ENCODE data around the gene TAS2R42. TPM values are rescaled to one million over a fixed set of nuclear protein-coding genes. Genes with fewer than 3 reads are reported as not detected.

Gene TAS2R42
- total RNA-seq, 2 experiments from 2014 or later: not detected

GRCh38 chr12:11162502-11162901 is 24.2 kb downstream of the TAS2R42 start:
- no TSS peak for BruUV-seq (replicated peaks)
- peaks cover 10% of the 10 kb centered on the region; the same call in 1 of the 2 replicates for H4K20me1 ChIP-seq (ENCODE audit: insufficient read depth, low read length)
- POLR2A ChIA-PET: interaction anchor here (1.2 to 1.6 kb wide), 2 partner anchors 9 kb away, joined by 3 to 5 read pairs; partner anchors contain the start of gene SMIM10L1
- peaks cover 59% of the 10 kb centered on the region for H3K36me3 ChIP-seq (ENCODE audit: insufficient read depth, low read length)
- no peak overlapping the region for H3K4me2 ChIP-seq (ENCODE audit: low read length)
- no peak for DNase-seq (ENCODE audit: low spot score)
- intact Hi-C loops (cut with micrococcal nuclease; ENCODE audit: unreplicated experiment): no loop called here
- no peaks in the 10 kb centered on the region for H3K4me1 ChIP-seq (ENCODE audit: insufficient read depth, low read length, poor library complexity, severe bottlenecking)
- CTCF ChIA-PET (ENCODE audit: unreplicated experiment): no interaction called here
- no peaks in the 10 kb centered on the region for H3K9me2 ChIP-seq (ENCODE audit: insufficient read depth, low read length)
- H3K4me3 ChIP-seq (ENCODE audit: low read depth, low read length, poor library complexity, severe bottlenecking): no peak overlapping the region
- H3K79me2 ChIP-seq (ENCODE audit: insufficient read depth, low read depth, low read length): peaks cover 82% of the 10 kb centered on the region
- no peak overlapping the region for H2AFZ ChIP-seq (ENCODE audit: low read length)
- TF ChIP-seq CTCF (conservative IDR thresholded peaks at IDR 0.05; ENCODE audit: low read length) (no peak), EZH2phosphoT487 (IDR thresholded peaks at IDR 0.05; ENCODE audit: borderline replicate concordance, low read depth, low read length) (no peak)
- H3K9me3 ChIP-seq (ENCODE audit: low read length): no peaks in the 10 kb centered on the region
- no peak overlapping the region for H3K27ac ChIP-seq (ENCODE audit: low read depth, low read length, poor library complexity, severe bottlenecking)

- no peak overlapping the region for H3K4me3 ChIP-seq (ENCODE audit: low read depth, low read length, poor library complexity, severe bottlenecking)
- peaks cover 70% of the 10 kb centered on the region for H3K79me2 ChIP-seq (ENCODE audit: insufficient read depth, low read depth, low read length)
- no peak for TF ChIP-seq CTCF (conservative IDR thresholded peaks at IDR 0.05; ENCODE audit: low read length)
- TF ChIP-seq EZH2phosphoT487 (IDR thresholded peaks at IDR 0.05; ENCODE audit: borderline replicate concordance, low read depth, low read length): no peak
- H4K20me1 ChIP-seq (ENCODE audit: insufficient read depth, low read length): peaks cover 5% of the 10 kb centered on the region; the same call in 1 of the 2 replicates
- ChIA-PET CTCF (ENCODE audit: unreplicated experiment) (no interaction called here), POLR2A (interaction anchor here (2.1 kb wide), 1 partner anchor 12 kb away, joined by 7 read pairs; the partner anchor contains the start of gene SMIM10L1)
- H3K4me1 ChIP-seq (ENCODE audit: insufficient read depth, low read length, poor library complexity, severe bottlenecking): no peaks in the 10 kb centered on the region
- peaks cover 37% of the 10 kb centered on the region for H3K36me3 ChIP-seq (ENCODE audit: insufficient read depth, low read length)
- peaks cover 21% of the 10 kb centered on the region for H3K9me3 ChIP-seq (ENCODE audit: low read length)
- no peak for DNase-seq (ENCODE audit: low spot score)
- H3K9me2 ChIP-seq (ENCODE audit: insufficient read depth, low read length): no peaks in the 10 kb centered on the region
- H2AFZ ChIP-seq (ENCODE audit: low read length): no peak overlapping the region
- no TSS peak for BruUV-seq (replicated peaks)
- no peak overlapping the region for H3K27ac ChIP-seq (ENCODE audit: low read depth, low read length, poor library complexity, severe bottlenecking)
- no peak overlapping the region for H3K4me2 ChIP-seq (ENCODE audit: low read length)
- intact Hi-C loops (cut with micrococcal nuclease; ENCODE audit: unreplicated experiment): no loop called here
Observed at GRCh38 chr12:11158885-11159444, 27.8 kb downstream of the TAS2R42 start.

GRCh38 chr12:11154400-11154925 is 32.3 kb downstream of the TAS2R42 start:
- no TSS peak for BruUV-seq (replicated peaks)
- H3K9me2 ChIP-seq (ENCODE audit: insufficient read depth, low read length): no peaks in the 10 kb centered on the region
- H3K9me3 ChIP-seq (ENCODE audit: low read length): peaks cover 22% of the 10 kb centered on the region
- peaks cover 53% of the 10 kb centered on the region for H3K79me2 ChIP-seq (ENCODE audit: insufficient read depth, low read depth, low read length)
- H3K4me3 ChIP-seq (ENCODE audit: low read depth, low read length, poor library complexity, severe bottlenecking): no peak overlapping the region
- POLR2A ChIA-PET: interaction anchor here (1.1 kb wide), 1 partner anchor 9 kb away, joined by 3 read pairs; no protein-coding TSS in a partner anchor
- no peaks in the 10 kb centered on the region for H4K20me1 ChIP-seq (ENCODE audit: insufficient read depth, low read length)
- H3K27ac ChIP-seq (ENCODE audit: low read depth, low read length, poor library complexity, severe bottlenecking): no peak overlapping the region
- no peaks in the 10 kb centered on the region for H3K4me1 ChIP-seq (ENCODE audit: insufficient read depth, low read length, poor library complexity, severe bottlenecking)
- no peak for TF ChIP-seq CTCF (conservative IDR thresholded peaks at IDR 0.05; ENCODE audit: low read length)
- no peak for TF ChIP-seq EZH2phosphoT487 (IDR thresholded peaks at IDR 0.05; ENCODE audit: borderline replicate concordance, low read depth, low read length)
- peaks cover 22% of the 10 kb centered on the region for H3K36me3 ChIP-seq (ENCODE audit: insufficient read depth, low read length)
- H3K4me2 ChIP-seq (ENCODE audit: low read length): no peak overlapping the region
- intact Hi-C loops (cut with micrococcal nuclease; ENCODE audit: unreplicated experiment): no loop called here
- no peak overlapping the region for H2AFZ ChIP-seq (ENCODE audit: low read length)
- DNase-seq (ENCODE audit: low spot score): no peak
- CTCF ChIA-PET (ENCODE audit: unreplicated experiment): no interaction called here

Data from OCI-LY7 (cell line).